HepG2 (cell line): ENCODE data around the gene PRKAR1A. TPM values are rescaled to one million over a fixed set of nuclear protein-coding genes. Genes with fewer than 3 reads are reported as not detected.

ENCODE experiments used
- ELF3 ChIP-seq: IDR thresholded peaks from 2 replicates; pipeline ENCODE4 v1.6.1; 2016; ENCODE audit warnings: missing genetic modification reagents, missing compliant biosample characterization
- FOSL2 ChIP-seq: sonication (generic); formaldehyde crosslinking; IDR thresholded peaks from 2 replicates; pipeline ENCODE4 v1.4.0; 2020; ENCODE audit warnings: missing genetic modification reagents
- GATAD2A ChIP-seq: IDR thresholded peaks from 2 replicates; pipeline ENCODE4 v1.6.1; 2016
- GFI1 ChIP-seq: sonication (generic); formaldehyde crosslinking; IDR thresholded peaks from 2 replicates; pipeline ENCODE4 v1.5.0; 2020; ENCODE audit warnings: missing genetic modification reagents, mild to moderate bottlenecking, borderline replicate concordance
- HDAC1 ChIP-seq: sonication (generic); formaldehyde crosslinking; IDR thresholded peaks from 2 replicates; pipeline ENCODE4 v1.5.1; 2020; ENCODE audit warnings: mild to moderate bottlenecking, missing genetic modification reagents
- NRL ChIP-seq: sonication (generic); formaldehyde crosslinking; IDR thresholded peaks from 2 replicates; pipeline ENCODE4 v1.5.0; 2020; ENCODE audit warnings: missing genetic modification reagents, mild to moderate bottlenecking, moderate library complexity, borderline replicate concordance
- PITX1 ChIP-seq: sonication (generic); formaldehyde crosslinking; IDR thresholded peaks from 2 replicates; pipeline ENCODE4 v1.5.1; 2020; ENCODE audit warnings: mild to moderate bottlenecking, missing genetic modification reagents
- PPARG ChIP-seq: conservative IDR thresholded peaks from 2 replicates; pipeline ENCODE4 v1.6.1; 2016; ENCODE audit warnings: missing biosample characterization, missing genetic modification reagents
- RARA ChIP-seq: IDR thresholded peaks from 2 replicates; pipeline ENCODE4 v1.6.1; 2016; ENCODE audit warnings: missing genetic modification reagents, missing compliant biosample characterization
- SALL1 ChIP-seq: sonication (generic); formaldehyde crosslinking; IDR thresholded peaks from 2 replicates; pipeline ENCODE4 v1.8.0; 2022; ENCODE audit warnings: mild to moderate bottlenecking, missing genetic modification reagents
- ZBTB38 ChIP-seq: sonication (generic); formaldehyde crosslinking; IDR thresholded peaks from 2 replicates; pipeline ENCODE4 v1.5.1; 2020; ENCODE audit warnings: mild to moderate bottlenecking, missing genetic modification reagents
- ZFX ChIP-seq: sonication (generic); formaldehyde crosslinking; IDR thresholded peaks from 2 replicates; pipeline ENCODE4 v1.4.0; 2020; ENCODE audit warnings: mild to moderate bottlenecking, low read depth, missing genetic modification reagents, moderate library complexity
- ZMYM4 ChIP-seq: sonication (generic); formaldehyde crosslinking; IDR thresholded peaks from 2 replicates; pipeline ENCODE4 v1.8.1; 2023; ENCODE audit warnings: mild to moderate bottlenecking, missing genetic modification reagents
- ZNF44 ChIP-seq: sonication (generic); formaldehyde crosslinking; IDR thresholded peaks from 2 replicates; pipeline ENCODE4 v1.5.1; 2020; ENCODE audit warnings: mild to moderate bottlenecking, missing genetic modification reagents
- ZNF501 ChIP-seq: sonication (generic); formaldehyde crosslinking; IDR thresholded peaks from 2 replicates; pipeline ENCODE4 v1.5.1; 2020; ENCODE audit warnings: mild to moderate bottlenecking, moderate library complexity, missing genetic modification reagents
- ZNF570 ChIP-seq: sonication (generic); formaldehyde crosslinking; IDR thresholded peaks from 2 replicates; pipeline ENCODE4 v1.4.0; 2020; ENCODE audit warnings: mild to moderate bottlenecking, missing genetic modification reagents, borderline replicate concordance
- ZNF775 ChIP-seq: sonication (generic); formaldehyde crosslinking; IDR thresholded peaks from 2 replicates; pipeline ENCODE4 v1.4.0; 2020; ENCODE audit warnings: missing genetic modification reagents, mild to moderate bottlenecking, moderate library complexity, borderline replicate concordance
- polyA plus RNA-seq, 8 experiments: library from polyadenylated mRNA; depleted of rRNA in 3 of 8; stranded (reverse) in 7 of 8; unstranded in 1 of 8; fragments of >200 nt; fragmentation: Illumina TruSeq in 4 of 8; extraction: Trizol in 4 of 8; gene quantifications; 2 replicates each; pipeline versions ENCODE4 v1.2.1 to v1.2.3, GENCODE V29; 2011 to 2016; ENCODE audit warnings: low read depth in 4 of 8, missing spikeins in 1 of 8, mixed read lengths in 1 of 8; ENCODE audit not compliant: insufficient read depth in 1 of 8
- total RNA-seq, 5 experiments: library from RNA; depleted of rRNA; stranded (reverse); fragments of >200 nt; fragmentation: Illumina TruSeq; extraction: Trizol; gene quantifications; 2 replicates each; pipeline ENCODE4 v1.2.3, GENCODE V29; 2016; ENCODE audit warnings: low read depth in 1 of 5
- TF ChIP-seq, protein P1 (sequence below): IDR thresholded peaks from 2 replicates; pipeline ENCODE4 v1.4.0; 2020; ENCODE audit warnings: mild to moderate bottlenecking, missing genetic modification reagents
- TF ChIP-seq, protein P2 (sequence below): IDR thresholded peaks from 2 replicates; pipeline ENCODE4 v1.6.1; 2012; ENCODE audit warnings: inconsistent platforms
- TF ChIP-seq, protein P3 (sequence below): sonication (generic); formaldehyde crosslinking; IDR thresholded peaks from 2 replicates; pipeline ENCODE4 v1.4.0; 2020; ENCODE audit warnings: missing genetic modification reagents
- TF ChIP-seq, protein P4 (sequence below): IDR thresholded peaks from 2 replicates; pipeline ENCODE4 v1.6.1; 2016; ENCODE audit warnings: low read depth
- TF ChIP-seq, protein P5 (sequence below): sonication (generic); formaldehyde crosslinking; conservative IDR thresholded peaks from 2 replicates; pipeline ENCODE4 v1.4.0; 2020; ENCODE audit warnings: missing genetic modification reagents

PRKAR1A gene
- total and polyA plus RNA-seq, 2 of the 13 experiments (the other 11 are each of a cell fraction or from before 2014, with no cell fraction given) = 265 to 266 TPM

GRCh38 chr17:68595496-68595895 is 83.3 kb downstream of the PRKAR1A start (continued):
- TF ChIP-seq, protein P1, sequence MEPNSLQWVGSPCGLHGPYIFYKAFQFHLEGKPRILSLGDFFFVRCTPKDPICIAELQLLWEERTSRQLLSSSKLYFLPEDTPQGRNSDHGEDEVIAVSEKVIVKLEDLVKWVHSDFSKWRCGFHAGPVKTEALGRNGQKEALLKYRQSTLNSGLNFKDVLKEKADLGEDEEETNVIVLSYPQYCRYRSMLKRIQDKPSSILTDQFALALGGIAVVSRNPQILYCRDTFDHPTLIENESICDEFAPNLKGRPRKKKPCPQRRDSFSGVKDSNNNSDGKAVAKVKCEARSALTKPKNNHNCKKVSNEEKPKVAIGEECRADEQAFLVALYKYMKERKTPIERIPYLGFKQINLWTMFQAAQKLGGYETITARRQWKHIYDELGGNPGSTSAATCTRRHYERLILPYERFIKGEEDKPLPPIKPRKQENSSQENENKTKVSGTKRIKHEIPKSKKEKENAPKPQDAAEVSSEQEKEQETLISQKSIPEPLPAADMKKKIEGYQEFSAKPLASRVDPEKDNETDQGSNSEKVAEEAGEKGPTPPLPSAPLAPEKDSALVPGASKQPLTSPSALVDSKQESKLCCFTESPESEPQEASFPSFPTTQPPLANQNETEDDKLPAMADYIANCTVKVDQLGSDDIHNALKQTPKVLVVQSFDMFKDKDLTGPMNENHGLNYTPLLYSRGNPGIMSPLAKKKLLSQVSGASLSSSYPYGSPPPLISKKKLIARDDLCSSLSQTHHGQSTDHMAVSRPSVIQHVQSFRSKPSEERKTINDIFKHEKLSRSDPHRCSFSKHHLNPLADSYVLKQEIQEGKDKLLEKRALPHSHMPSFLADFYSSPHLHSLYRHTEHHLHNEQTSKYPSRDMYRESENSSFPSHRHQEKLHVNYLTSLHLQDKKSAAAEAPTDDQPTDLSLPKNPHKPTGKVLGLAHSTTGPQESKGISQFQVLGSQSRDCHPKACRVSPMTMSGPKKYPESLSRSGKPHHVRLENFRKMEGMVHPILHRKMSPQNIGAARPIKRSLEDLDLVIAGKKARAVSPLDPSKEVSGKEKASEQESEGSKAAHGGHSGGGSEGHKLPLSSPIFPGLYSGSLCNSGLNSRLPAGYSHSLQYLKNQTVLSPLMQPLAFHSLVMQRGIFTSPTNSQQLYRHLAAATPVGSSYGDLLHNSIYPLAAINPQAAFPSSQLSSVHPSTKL (CRISPR knock-in tag) = peak; percentile 34
- no peak for TF ChIP-seq NRL
- TF ChIP-seq PITX1 = no peak
- 0 out of 2 replicates have a peak, but pooled peaks have one; percentile 7 for TF ChIP-seq ZFX
- TF ChIP-seq, protein P2, sequence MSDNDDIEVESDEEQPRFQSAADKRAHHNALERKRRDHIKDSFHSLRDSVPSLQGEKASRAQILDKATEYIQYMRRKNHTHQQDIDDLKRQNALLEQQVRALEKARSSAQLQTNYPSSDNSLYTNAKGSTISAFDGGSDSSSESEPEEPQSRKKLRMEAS = peak; percentile 40; the same call in 1 of the 2 replicates
- TF ChIP-seq, protein P3, sequence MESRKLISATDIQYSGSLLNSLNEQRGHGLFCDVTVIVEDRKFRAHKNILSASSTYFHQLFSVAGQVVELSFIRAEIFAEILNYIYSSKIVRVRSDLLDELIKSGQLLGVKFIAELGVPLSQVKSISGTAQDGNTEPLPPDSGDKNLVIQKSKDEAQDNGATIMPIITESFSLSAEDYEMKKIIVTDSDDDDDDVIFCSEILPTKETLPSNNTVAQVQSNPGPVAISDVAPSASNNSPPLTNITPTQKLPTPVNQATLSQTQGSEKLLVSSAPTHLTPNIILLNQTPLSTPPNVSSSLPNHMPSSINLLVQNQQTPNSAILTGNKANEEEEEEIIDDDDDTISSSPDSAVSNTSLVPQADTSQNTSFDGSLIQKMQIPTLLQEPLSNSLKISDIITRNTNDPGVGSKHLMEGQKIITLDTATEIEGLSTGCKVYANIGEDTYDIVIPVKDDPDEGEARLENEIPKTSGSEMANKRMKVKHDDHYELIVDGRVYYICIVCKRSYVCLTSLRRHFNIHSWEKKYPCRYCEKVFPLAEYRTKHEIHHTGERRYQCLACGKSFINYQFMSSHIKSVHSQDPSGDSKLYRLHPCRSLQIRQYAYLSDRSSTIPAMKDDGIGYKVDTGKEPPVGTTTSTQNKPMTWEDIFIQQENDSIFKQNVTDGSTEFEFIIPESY = peak; percentile 96
- TF ChIP-seq HDAC1 = no peak
- TF ChIP-seq ZMYM4 (CRISPR knock-in tag) = peak; percentile 82
- TF ChIP-seq GFI1 (CRISPR knock-in tag) = peak; percentile 85
- TF ChIP-seq ELF3 (CRISPR knock-in tag) = peak; percentile 18; the same call in 1 of the 2 replicates
- TF ChIP-seq, protein P4, sequence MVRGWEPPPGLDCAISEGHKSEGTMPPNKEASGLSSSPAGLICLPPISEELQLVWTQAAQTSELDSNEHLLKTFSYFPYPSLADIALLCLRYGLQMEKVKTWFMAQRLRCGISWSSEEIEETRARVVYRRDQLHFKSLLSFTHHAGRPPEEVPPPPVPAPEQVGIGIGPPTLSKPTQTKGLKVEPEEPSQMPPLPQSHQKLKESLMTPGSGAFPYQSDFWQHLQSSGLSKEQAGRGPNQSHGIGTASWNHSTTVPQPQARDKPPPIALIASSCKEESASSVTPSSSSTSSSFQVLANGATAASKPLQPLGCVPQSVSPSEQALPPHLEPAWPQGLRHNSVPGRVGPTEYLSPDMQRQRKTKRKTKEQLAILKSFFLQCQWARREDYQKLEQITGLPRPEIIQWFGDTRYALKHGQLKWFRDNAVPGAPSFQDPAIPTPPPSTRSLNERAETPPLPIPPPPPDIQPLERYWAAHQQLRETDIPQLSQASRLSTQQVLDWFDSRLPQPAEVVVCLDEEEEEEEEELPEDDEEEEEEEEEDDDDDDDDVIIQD = peak; percentile 63; the same call in 1 of the 2 replicates
- TF ChIP-seq SALL1 = peak; percentile 58
- 0 out of 2 replicates have a peak, but pooled peaks have one; percentile 8 for TF ChIP-seq FOSL2 (CRISPR knock-in tag)
- TF ChIP-seq GATAD2A (CRISPR knock-in tag) = 0 out of 2 replicates have a peak, but pooled peaks have one; percentile 33
- 0 out of 2 replicates have a peak, but pooled peaks have one; percentile 32 for TF ChIP-seq ZNF501 (CRISPR knock-in tag)
- TF ChIP-seq, protein P5, sequence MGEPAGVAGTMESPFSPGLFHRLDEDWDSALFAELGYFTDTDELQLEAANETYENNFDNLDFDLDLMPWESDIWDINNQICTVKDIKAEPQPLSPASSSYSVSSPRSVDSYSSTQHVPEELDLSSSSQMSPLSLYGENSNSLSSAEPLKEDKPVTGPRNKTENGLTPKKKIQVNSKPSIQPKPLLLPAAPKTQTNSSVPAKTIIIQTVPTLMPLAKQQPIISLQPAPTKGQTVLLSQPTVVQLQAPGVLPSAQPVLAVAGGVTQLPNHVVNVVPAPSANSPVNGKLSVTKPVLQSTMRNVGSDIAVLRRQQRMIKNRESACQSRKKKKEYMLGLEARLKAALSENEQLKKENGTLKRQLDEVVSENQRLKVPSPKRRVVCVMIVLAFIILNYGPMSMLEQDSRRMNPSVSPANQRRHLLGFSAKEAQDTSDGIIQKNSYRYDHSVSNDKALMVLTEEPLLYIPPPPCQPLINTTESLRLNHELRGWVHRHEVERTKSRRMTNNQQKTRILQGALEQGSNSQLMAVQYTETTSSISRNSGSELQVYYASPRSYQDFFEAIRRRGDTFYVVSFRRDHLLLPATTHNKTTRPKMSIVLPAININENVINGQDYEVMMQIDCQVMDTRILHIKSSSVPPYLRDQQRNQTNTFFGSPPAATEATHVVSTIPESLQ (CRISPR knock-in tag) = no peak
- TF ChIP-seq ZNF570 = no peak
- 0 out of 2 replicates have a peak, but pooled peaks have one; percentile 33 for TF ChIP-seq ZNF44 (CRISPR knock-in tag)
- TF ChIP-seq PPARG (CRISPR knock-in tag) = 0 out of 2 replicates have a peak, but pooled peaks have one; percentile 11
- TF ChIP-seq ZBTB38 (CRISPR knock-in tag) = peak; percentile 93
- 0 out of 2 replicates have a peak, but pooled peaks have one; percentile 41 for TF ChIP-seq RARA (CRISPR knock-in tag)
- TF ChIP-seq ZNF775 = peak; percentile 94
